DOHH2 (cell line): ENCODE data around the gene MED23.

Experiments
- H3F3A ChIP-seq: fragments of 200-600 bp; sonication (generic), shearing (Covaris generic); 2 replicates; pipeline ENCODE4 v1.6.0; 2016; ENCODE audit warnings: antibody characterized with exemption, mild to moderate bottlenecking; ENCODE audit not compliant: control insufficient read depth, insufficient read depth
- H3K27ac ChIP-seq: fragments of 200-600 bp; sonication (generic); 2 replicates; pipeline ENCODE4 v1.5.1; 2014; ENCODE audit warnings: low read depth, mild to moderate bottlenecking, low read length, moderate library complexity
- H3K27me3 ChIP-seq: fragments of 200-600 bp; sonication (generic); 2 replicates; pipeline ENCODE4 v1.6.1; 2014; ENCODE audit warnings: mild to moderate bottlenecking, low read length, mixed read lengths; ENCODE audit not compliant: control insufficient read depth
- H3K36me3 ChIP-seq: fragments of 200-600 bp; sonication (generic); 2 replicates; pipeline ENCODE4 v1.6.1; 2014; ENCODE audit warnings: mild to moderate bottlenecking, low read length, moderate library complexity, mixed read lengths; ENCODE audit not compliant: control insufficient read depth
- H3K4me1 ChIP-seq: fragments of 200-600 bp; sonication (generic); 2 replicates; pipeline ENCODE4 v1.6.1; 2014; ENCODE audit warnings: mild to moderate bottlenecking, low read length, mixed read lengths; ENCODE audit not compliant: control insufficient read depth
- H3K4me2 ChIP-seq: fragments of 200-600 bp; sonication (generic); 2 replicates; pipeline ENCODE4 v1.6.0; 2014; ENCODE audit warnings: mild to moderate bottlenecking, low read length, moderate library complexity
- H3K4me3 ChIP-seq: fragments of 200-600 bp; sonication (generic); 2 replicates; pipeline ENCODE4 v1.5.1; 2014; ENCODE audit warnings: mild to moderate bottlenecking, low read length, mixed read lengths
- H3K79me2 ChIP-seq: fragments of 200-600 bp; sonication (generic); 2 replicates; pipeline ENCODE4 v1.6.1; 2014; ENCODE audit warnings: mild to moderate bottlenecking, low read length, mixed read lengths; ENCODE audit not compliant: control insufficient read depth
- H3K9me2 ChIP-seq: fragments of 200-600 bp; sonication (generic); replicated peaks from 2 replicates; pipeline ENCODE4 v1.6.1; 2014; ENCODE audit warnings: mild to moderate bottlenecking, low read length, mixed read lengths; ENCODE audit not compliant: control insufficient read depth
- H3K9me3 ChIP-seq: fragments of 200-600 bp; sonication (generic); 2 replicates; pipeline ENCODE4 v1.6.1; 2014; ENCODE audit warnings: antibody characterized with exemption, low read length, mixed read lengths; ENCODE audit not compliant: control insufficient read depth, insufficient read depth
- H4K20me1 ChIP-seq: fragments of 200-600 bp; sonication (generic); 2 replicates; pipeline ENCODE4 v1.6.0; 2014; ENCODE audit warnings: low read depth, mild to moderate bottlenecking, antibody characterized with exemption, low read length, moderate library complexity; ENCODE audit not compliant: control insufficient read depth, insufficient read depth
- CTCF ChIP-seq: fragments of 200-600 bp; sonication (generic); IDR thresholded peaks from one replicate; pipeline ENCODE4 v1.5.1; 2014; ENCODE audit warnings: antibody characterized with exemption, mild to moderate bottlenecking, low read depth, low read length; ENCODE audit not compliant: poor library complexity, severe bottlenecking
- EZH2phosphoT487 ChIP-seq: fragments of 200-600 bp; sonication (generic); IDR thresholded peaks from 2 replicates; pipeline ENCODE4 v1.6.1; 2017; ENCODE audit warnings: borderline replicate concordance, mild to moderate bottlenecking, antibody characterized with exemption, low read length, moderate library complexity, mixed read lengths

The MED23 gene

GRCh38 chr6:131640576-131640975 is 12.5 kb upstream of the MED23 start:
- Histone ChIP-seq H3K9me3 (no peaks in the 10 kb centered on the region), H3K9me2 (no peaks in the 10 kb centered on the region), H3K36me3 (peaks cover 65% of the 10 kb centered on the region), H3K4me2 (peak overlapping the region; percentile 91), H4K20me1 (no peaks in the 10 kb centered on the region), H3K79me2 (peaks cover 82% of the 10 kb centered on the region), H3K27me3 (no peaks in the 10 kb centered on the region), H3K4me3 (peak overlapping the region; percentile 80), H3K4me1 (peaks cover 35% of the 10 kb centered on the region), H3F3A (peaks cover 8% of the 10 kb centered on the region), H3K27ac (no peak overlapping the region)
- TF ChIP-seq CTCF = no peak
- TF ChIP-seq EZH2phosphoT487 = no peak

DNA sequence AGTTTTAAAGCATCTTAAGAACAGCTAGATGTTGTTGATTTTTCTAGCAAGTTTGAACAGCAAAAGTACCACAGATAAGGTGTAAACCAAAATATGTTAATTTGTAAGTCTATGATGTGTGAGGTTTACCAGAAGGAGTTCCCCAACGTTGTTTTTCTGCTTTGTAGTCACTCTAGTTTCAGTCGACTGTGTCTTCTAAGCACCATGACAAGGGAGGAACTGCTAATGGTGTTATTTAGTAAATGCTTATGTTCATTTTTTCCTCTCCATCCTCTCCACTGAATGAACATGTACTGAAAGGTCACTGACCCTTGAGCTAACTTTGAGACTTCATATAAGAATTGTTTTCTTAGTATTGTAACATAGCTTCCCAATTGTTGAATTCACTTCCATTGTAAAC is 12.1 kb upstream of the MED23 start:
- Histone ChIP-seq H3K4me3 (peak overlapping the region; percentile 80), H3K4me2 (peak overlapping the region; percentile 91), H3K9me3 (no peaks in the 10 kb centered on the region), H3K27ac (no peak overlapping the region), H4K20me1 (no peaks in the 10 kb centered on the region), H3K79me2 (peaks cover 78% of the 10 kb centered on the region), H3K36me3 (peaks cover 60% of the 10 kb centered on the region), H3K27me3 (no peaks in the 10 kb centered on the region), H3K9me2 (no peaks in the 10 kb centered on the region), H3K4me1 (peaks cover 39% of the 10 kb centered on the region), H3F3A (peaks cover 8% of the 10 kb centered on the region)
- TF ChIP-seq EZH2phosphoT487 (no peak), CTCF (no peak)

DNA sequence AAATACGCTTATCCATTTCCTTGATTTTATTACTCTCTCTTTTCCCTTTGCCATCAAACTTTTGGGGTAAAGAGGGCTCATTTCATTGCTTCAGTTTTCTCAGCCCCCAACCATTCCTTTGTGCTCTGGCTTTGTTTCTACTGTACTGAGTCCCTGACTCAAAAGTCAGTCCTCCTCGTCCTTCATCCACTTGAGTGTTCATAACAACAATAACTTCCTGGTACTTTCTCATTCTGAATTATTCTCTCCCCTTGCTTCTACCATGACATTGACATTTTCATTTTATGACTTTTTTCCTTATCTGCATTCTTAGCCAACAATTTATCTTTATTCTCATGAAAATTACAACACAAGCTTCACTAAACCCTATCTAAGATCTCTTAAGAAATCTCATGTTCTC is 10.0 kb upstream of the MED23 start:
- H3K36me3 ChIP-seq = peaks cover 41% of the 10 kb centered on the region
- peak overlapping the region; percentile 80 for H3K4me3 ChIP-seq
- peaks cover 43% of the 10 kb centered on the region for H3K4me1 ChIP-seq
- no peaks in the 10 kb centered on the region for H4K20me1 ChIP-seq
- TF ChIP-seq CTCF (no peak), EZH2phosphoT487 (no peak)
- H3K9me2 ChIP-seq = no peaks in the 10 kb centered on the region
- no peaks in the 10 kb centered on the region for H3K9me3 ChIP-seq
- peak overlapping the region; percentile 91 for H3K4me2 ChIP-seq
- H3K27me3 ChIP-seq = no peaks in the 10 kb centered on the region
- peaks cover 8% of the 10 kb centered on the region for H3F3A ChIP-seq
- H3K27ac ChIP-seq = peak overlapping the region; percentile 63
- peaks cover 59% of the 10 kb centered on the region for H3K79me2 ChIP-seq
